Endothelial cell of umbilical vein (primary cell): ENCODE results near the gene ATOSB. TPM values are rescaled to one million over a fixed set of nuclear protein-coding genes. Genes with fewer than 3 reads are reported as not detected.

Source experiments
- BruUV-seq: library from RNA; stranded (reverse); fragments of 400-500 nt; replicated peaks from 2 replicates; lab custom pipeline; 2021; lab: Mats Ljungman, UMichigan
- CTCF ChIA-PET: fragments of 300-600, 350-600 bp; sonication (Branson Sonifier 250); formaldehyde crosslinking; loops from one replicate; lab custom pipeline; 2021; ENCODE audit warnings: antibody characterized with exemption, inconsistent platforms; lab: Charles Lee
- POLR2A ChIA-PET: fragments of 300-600, 350-600 bp; sonication (Branson Sonifier 250); formaldehyde crosslinking; loops from one replicate; lab custom pipeline; 2021; ENCODE audit warnings: antibody characterized with exemption, inconsistent platforms; lab: Charles Lee
- DNase-seq: peaks from one replicate; pipeline ENCODE4 v3.0.0-alpha.2; 2011; ENCODE audit warnings: low read depth, low spot score
- FAIRE-seq: peaks from 2 replicates; lab custom pipeline; 2011; peaks lifted over from hg19 to GRCh38; lab: Jason Lieb, UNC
- H2AFZ ChIP-seq: 2 replicates; pipeline ENCODE4 v1.6.0; 2012; ENCODE audit warnings: low read depth, low read length, control low read depth, inconsistent platforms
- H3K27ac ChIP-seq: 2 replicates; pipeline ENCODE4 v1.5.1; 2011; ENCODE audit warnings: low read depth, mild to moderate bottlenecking, control low read depth, low read length, moderate library complexity; ENCODE audit not compliant: insufficient read depth
- H3K27me3 ChIP-seq, 2 experiments: 2 replicates each; pipeline versions ENCODE4 v1.6.0 to v1.6.1; 2011; ENCODE audit warnings: low read length in 2 of 2, mixed read lengths in 1 of 2; ENCODE audit not compliant: control insufficient read depth in 2 of 2, insufficient read depth in 2 of 2
- H3K36me3 ChIP-seq, 2 experiments: 2 replicates in 1 of 2; 3 replicates in 1 of 2; pipeline ENCODE4 v1.5.1; 2011; ENCODE audit warnings: low read length in 2 of 2, mild to moderate bottlenecking in 1 of 2, moderate library complexity in 1 of 2; ENCODE audit not compliant: control insufficient read depth in 2 of 2, insufficient read depth in 2 of 2; ENCODE audit errors: extremely low read depth in 1 of 2
- H3K4me1 ChIP-seq: 3 replicates; pipeline ENCODE4 v1.5.1; 2011; ENCODE audit warnings: mild to moderate bottlenecking, low read length; ENCODE audit not compliant: control insufficient read depth, insufficient read depth; ENCODE audit errors: extremely low read depth
- H3K4me2 ChIP-seq: 2 replicates; pipeline ENCODE4 v1.6.1; 2011; ENCODE audit warnings: low read length, control low read depth, mixed read lengths; ENCODE audit not compliant: insufficient read depth
- H3K4me3 ChIP-seq, 3 experiments: fragments of 200-600 bp in 1 of 3; sonication (generic), shearing (Covaris generic) in 1 of 3; replicated peaks in 1 of 3; 2 replicates each; pipeline ENCODE4 v1.5.1; 2011 to 2016; ENCODE audit warnings: control low read depth in 3 of 3, low read length in 3 of 3, mild to moderate bottlenecking in 2 of 3, inconsistent platforms in 1 of 3, low read depth in 1 of 3, moderate library complexity in 1 of 3; ENCODE audit not compliant: insufficient read depth in 1 of 3
- H3K79me2 ChIP-seq: 2 replicates; pipeline ENCODE4 v1.6.0; 2012; ENCODE audit warnings: low read length, inconsistent platforms; ENCODE audit not compliant: control insufficient read depth, insufficient read depth
- H3K9ac ChIP-seq: replicated peaks from 2 replicates; pipeline ENCODE3; 2011; ENCODE audit warnings: low read length, control low read depth; ENCODE audit not compliant: insufficient read depth; ENCODE audit errors: extremely low read depth
- H3K9me1 ChIP-seq: replicated peaks from 3 replicates; pipeline ENCODE4 v1.6.0; 2011; ENCODE audit warnings: mild to moderate bottlenecking, low read length; ENCODE audit not compliant: control insufficient read depth, insufficient read depth; ENCODE audit errors: extremely low read depth
- H3K9me3 ChIP-seq: replicated peaks from 2 replicates; pipeline ENCODE4 v1.5.1; 2012; ENCODE audit warnings: low read length, inconsistent platforms; ENCODE audit not compliant: control insufficient read depth, insufficient read depth
- H4K20me1 ChIP-seq: replicated peaks from 2 replicates; pipeline ENCODE3; 2011; ENCODE audit warnings: mild to moderate bottlenecking, low read length; ENCODE audit not compliant: control insufficient read depth, insufficient read depth; ENCODE audit errors: extremely low read depth
- CTCF ChIP-seq, 2 donors: IDR thresholded peaks; 1 replicate in 1 of 2; 2 replicates in 1 of 2; pipeline ENCODE4 v1.5.1; 2011; ENCODE audit warnings: low read length in 2 of 2, mild to moderate bottlenecking in 2 of 2, moderate library complexity in 2 of 2, control low read depth in 1 of 2, inconsistent platforms in 1 of 2, low read depth in 1 of 2; ENCODE audit not compliant: insufficient read depth in 1 of 2; ENCODE audit errors: extremely low read depth in 1 of 2
- EZH2 ChIP-seq: IDR thresholded peaks from 2 replicates; pipeline ENCODE4 v1.6.1; 2012; ENCODE audit warnings: borderline replicate concordance, low read depth, mild to moderate bottlenecking, moderate library complexity, low read length, inconsistent platforms; ENCODE audit not compliant: severe bottlenecking
- FOS ChIP-seq: IDR thresholded peaks from 2 replicates; pipeline ENCODE4 v1.6.1; 2011; ENCODE audit warnings: mild to moderate bottlenecking, low read length, moderate library complexity, borderline replicate concordance; ENCODE audit not compliant: insufficient read depth
- GATA2 ChIP-seq: IDR thresholded peaks from 2 replicates; pipeline ENCODE4 v1.7.0; 2011; ENCODE audit warnings: low read depth, mild to moderate bottlenecking, moderate library complexity, mixed read lengths, low read length; ENCODE audit not compliant: insufficient read length, insufficient read depth
- JUN ChIP-seq: IDR thresholded peaks from 2 replicates; pipeline ENCODE4 v1.6.1; 2011; ENCODE audit warnings: borderline replicate concordance, low read depth; ENCODE audit not compliant: insufficient read length, insufficient read depth
- MAX ChIP-seq: IDR thresholded peaks from 2 replicates; pipeline ENCODE4 v1.6.1; 2011; ENCODE audit not compliant: insufficient read depth, insufficient read length
- MYC ChIP-seq: IDR thresholded peaks from one replicate; pipeline ENCODE4 v1.6.1; 2011; ENCODE audit warnings: mild to moderate bottlenecking, low read depth, low read length
- POLR2A ChIP-seq: IDR thresholded peaks from 2 replicates; pipeline ENCODE4 v1.6.1; 2012; ENCODE audit warnings: low read depth, mild to moderate bottlenecking, control low read depth, low read length
- POLR2AphosphoS5 ChIP-seq: IDR thresholded peaks from 2 replicates; pipeline ENCODE4 v1.6.1; 2012; ENCODE audit warnings: low read depth, mild to moderate bottlenecking, control low read depth, low read length, moderate library complexity; ENCODE audit not compliant: insufficient read depth
- dilution Hi-C: fragments of 300-500 bp; cut with MboI; formaldehyde crosslinking; loops from one replicate; pipeline ENCODE4 v1.15.0; 2019; ENCODE audit warnings: low sequenced_read_pairs; ENCODE audit not compliant: extremely low pct_ligation_motif_present
- intact Hi-C: fragments of 100-400 bp; cut with micrococcal nuclease; formaldehyde crosslinking; loops from one replicate; pipeline ENCODE4 v1.10.0; 2022
- polyA plus RNA-seq, 4 experiments: library from polyadenylated mRNA; depleted of rRNA in 3 of 4; stranded (reverse) in 3 of 4; unstranded in 1 of 4; fragments of >200 nt; gene quantifications; 2 replicates each; pipeline versions ENCODE4 v1.2.1 to v1.2.3, GENCODE V29; 2011 to 2012; ENCODE audit warnings: missing spikeins in 1 of 4
- total RNA-seq: library from RNA; stranded (reverse); gene quantifications from 2 replicates; pipeline ENCODE4 v1.2.3, GENCODE V29; 2021

Gene ATOSB
- total and polyA plus RNA-seq, 2 donors (not counting 3 experiments of a cell fraction or from before 2014, with no cell fraction given), result 34.7 to 58.0 TPM

GRCh38 chr9:35060548-35061207 is 55.0 kb downstream of the ATOSB start:
- FAIRE-seq, result no peak
- Histone ChIP-seq H3K4me2 (no peak overlapping the region), H3K9me1 (no peaks in the 10 kb centered on the region), H4K20me1 (peaks cover 3% of the 10 kb centered on the region), H3K27ac (no peak overlapping the region), H3K9me3 (no peaks in the 10 kb centered on the region), H3K4me1 (no peaks in the 10 kb centered on the region), H3K27me3 (no peaks in the 10 kb centered on the region), H3K9ac (no peak overlapping the region), H2AFZ (no peak overlapping the region), H3K79me2 (peaks cover 26% of the 10 kb centered on the region), H3K36me3 (peaks cover 76 to 84% of the 10 kb centered on the region in 2 experiments), H3K4me3 (no peak overlapping the region)
- no TSS peak for BruUV-seq
- CTCF ChIA-PET, result interaction anchor here (1.7 to 2.1 kb wide), 2 partner anchors 9 to 161 kb away, joined by 6 to 16 read pairs; no protein-coding TSS in a partner anchor
- TF ChIP-seq EZH2 (no peak), GATA2 (no peak), FOS (no peak), POLR2A (no peak), MAX (no peak), MYC (no peak), CTCF (IDR thresholded peaks at IDR 0.05; ENCODE audit: extremely low read depth in 1 of 2, insufficient read depth in 1 of 2, low read depth in 1 of 2, low read length in 2 of 2) (no peak), JUN (no peak), POLR2AphosphoS5 (no peak)
- intact Hi-C loops, result no loop called here
- POLR2A ChIA-PET, result no interaction called here
- dilution Hi-C loops, result no loop called here
- DNase-seq, result no peak
